SK-N-SH (cell line): ENCODE data around the gene IKZF4. TPM values are rescaled to one million over a fixed set of nuclear protein-coding genes. Genes with fewer than 3 reads are reported as not detected.

Experiments used
- CTCF ChIA-PET: fragments of 300-600, 350-600 bp; formaldehyde crosslinking; extraction: SDS; loops from one replicate; lab custom pipeline; 2021; lab: Yijun Ruan, JAX
- POLR2A ChIA-PET: fragments of 350-600 bp; sonication (Branson Sonifier 250); formaldehyde crosslinking; extraction: SDS; loops from one replicate; lab custom pipeline; 2020; ENCODE audit warnings: antibody characterized with exemption, inconsistent platforms; lab: Yijun Ruan, JAX
- DNase-seq: peaks from one replicate; pipeline ENCODE4 v3.0.0; 2012
- H2AFZ ChIP-seq: fragments of 200-600 bp; sonication (generic); 2 replicates; pipeline ENCODE4 v1.8.1; 2016; ENCODE audit warnings: antibody characterized with exemption, mild to moderate bottlenecking, low read depth
- H3F3A ChIP-seq: fragments of 200-600 bp; sonication (generic); replicated peaks from 2 replicates; pipeline ENCODE3; 2016; ENCODE audit warnings: antibody characterized with exemption, mild to moderate bottlenecking; ENCODE audit not compliant: insufficient read depth
- H3K27ac ChIP-seq, 2 experiments: fragments of 200-500 bp in 1 of 2; fragments of 200-600 bp in 1 of 2; sonication (Bioruptor generic) in 1 of 2; sonication (generic), shearing (Covaris generic) in 1 of 2; 2 replicates each; pipeline versions ENCODE4 v1.5.1 to v1.6.1; 2014 to 2016; ENCODE audit warnings: low read depth in 2 of 2, inconsistent platforms in 1 of 2, low read length in 1 of 2, mild to moderate bottlenecking in 1 of 2, mixed read lengths in 1 of 2
- H3K27me3 ChIP-seq: fragments of 200-600 bp; sonication (generic), shearing (Covaris generic); 2 replicates; pipeline ENCODE4 v1.6.1; 2016; ENCODE audit warnings: mixed run types; ENCODE audit not compliant: insufficient read depth
- H3K36me3 ChIP-seq, 2 experiments: fragments of 200-500 bp in 1 of 2; fragments of 200-600 bp in 1 of 2; sonication (Bioruptor generic) in 1 of 2; sonication (generic) in 1 of 2; replicated peaks in 1 of 2; 2 replicates each; pipeline versions ENCODE3 to v1.5.1; 2014 to 2016; ENCODE audit warnings: low read length in 1 of 2, mild to moderate bottlenecking in 1 of 2; ENCODE audit not compliant: insufficient read depth in 2 of 2, control insufficient read depth in 1 of 2
- H3K4me1 ChIP-seq, 2 experiments: fragments of 200-500 bp in 1 of 2; fragments of 200-600 bp in 1 of 2; sonication (Bioruptor generic) in 1 of 2; sonication (generic), shearing (Covaris generic) in 1 of 2; 2 replicates each; pipeline versions ENCODE4 v1.5.1 to v1.6.1; 2014 to 2016; ENCODE audit warnings: low read depth in 1 of 2, low read length in 1 of 2, mixed run types in 1 of 2; ENCODE audit not compliant: insufficient read depth in 2 of 2, control insufficient read depth in 1 of 2
- H3K4me2 ChIP-seq: fragments of 200-600 bp; sonication (generic), shearing (Covaris generic); 2 replicates; pipeline ENCODE4 v1.6.1; 2017; ENCODE audit warnings: mixed run types
- H3K4me3 ChIP-seq, 2 experiments: fragments of 200-500 bp in 1 of 2; fragments of 200-600 bp in 1 of 2; sonication (Bioruptor generic) in 1 of 2; sonication (generic), shearing (Covaris generic) in 1 of 2; 2 replicates each; pipeline versions ENCODE4 v1.5.1 to v1.8.1; 2014 to 2016; ENCODE audit warnings: low read depth in 2 of 2, inconsistent platforms in 1 of 2, low read length in 1 of 2, mild to moderate bottlenecking in 1 of 2, mixed read lengths in 1 of 2, moderate library complexity in 1 of 2
- H3K79me2 ChIP-seq: fragments of 200-600 bp; sonication (generic); 2 replicates; pipeline ENCODE4 v1.8.1; 2017; ENCODE audit warnings: mild to moderate bottlenecking; ENCODE audit not compliant: insufficient read depth
- H3K9ac ChIP-seq: fragments of 200-600 bp; sonication (generic); 2 replicates; pipeline ENCODE4 v1.6.1; 2017; ENCODE audit warnings: mixed run types
- H3K9me2 ChIP-seq: fragments of 200-600 bp; sonication (generic); 2 replicates; pipeline ENCODE4 v1.6.1; 2017; ENCODE audit warnings: mixed run types
- H3K9me3 ChIP-seq: fragments of 200-600 bp; sonication (generic); 2 replicates; pipeline ENCODE4 v1.6.1; 2017; ENCODE audit warnings: mixed run types, mild to moderate bottlenecking, moderate library complexity
- H4K20me1 ChIP-seq: fragments of 200-600 bp; sonication (generic); 2 replicates; pipeline ENCODE4 v1.6.1; 2017; ENCODE audit warnings: mild to moderate bottlenecking, mixed run types; ENCODE audit not compliant: insufficient read depth
- ELF1 ChIP-seq: IDR thresholded peaks from 2 replicates; pipeline ENCODE4 v1.4.0; 2012
- EP300 ChIP-seq, 2 experiments: IDR thresholded peaks; 2 replicates each; pipeline versions ENCODE4 v1.4.0 to v1.6.1; 2012; ENCODE audit warnings: borderline replicate concordance in 1 of 2, low read depth in 1 of 2, low read length in 1 of 2
- EZH2phosphoT487 ChIP-seq: fragments of 200-600 bp; sonication (generic); IDR thresholded peaks from 2 replicates; pipeline ENCODE4 v1.6.1; 2017; ENCODE audit warnings: low read depth, mixed run types, mild to moderate bottlenecking, antibody characterized with exemption, moderate library complexity, borderline replicate concordance
- FOSL2 ChIP-seq: IDR thresholded peaks from 2 replicates; pipeline ENCODE4 v1.4.0; 2012; ENCODE audit warnings: low read depth, mild to moderate bottlenecking, moderate library complexity, borderline replicate concordance
- FOXM1 ChIP-seq: IDR thresholded peaks from 2 replicates; pipeline ENCODE4 v1.4.0; 2012; ENCODE audit warnings: low read depth, mild to moderate bottlenecking
- MEF2A ChIP-seq: IDR thresholded peaks from 2 replicates; pipeline ENCODE4 v1.4.0; 2012; ENCODE audit warnings: low read depth, borderline replicate concordance
- NFIC ChIP-seq: IDR thresholded peaks from 2 replicates; pipeline ENCODE4 v1.4.0; 2012; ENCODE audit warnings: borderline replicate concordance
- NRF1 ChIP-seq: IDR thresholded peaks from 2 replicates; pipeline ENCODE4 v1.6.1; 2012; ENCODE audit warnings: low read depth, mild to moderate bottlenecking, low read length
- RAD21 ChIP-seq: IDR thresholded peaks from 2 replicates; pipeline ENCODE4 v1.6.1; 2012; ENCODE audit warnings: mild to moderate bottlenecking, low read length
- RCOR1 ChIP-seq: fragments of 150-350 bp; IDR thresholded peaks from 2 replicates; pipeline ENCODE4 v1.6.1; 2017; ENCODE audit warnings: antibody characterized with exemption, low read length
- RFX5 ChIP-seq: IDR thresholded peaks from 2 replicates; pipeline ENCODE4 v1.6.1; 2012; ENCODE audit warnings: mild to moderate bottlenecking, improper control_type of control experiment, low read length
- RXRA ChIP-seq: IDR thresholded peaks from 2 replicates; pipeline ENCODE4 v1.4.0; 2012; ENCODE audit warnings: low read depth, mild to moderate bottlenecking, borderline replicate concordance
- SIN3A ChIP-seq: IDR thresholded peaks from 2 replicates; pipeline ENCODE4 v1.6.1; 2012; ENCODE audit warnings: low read depth, mild to moderate bottlenecking, low read length, moderate library complexity, borderline replicate concordance
- SMC3 ChIP-seq: IDR thresholded peaks from 2 replicates; pipeline ENCODE4 v1.6.1; 2012; ENCODE audit warnings: low read depth, low read length, improper control_type of control experiment
- TAF1 ChIP-seq: IDR thresholded peaks from 2 replicates; pipeline ENCODE4 v1.6.1; 2012; ENCODE audit warnings: low read depth, mild to moderate bottlenecking, low read length, moderate library complexity, borderline replicate concordance
- TCF12 ChIP-seq: IDR thresholded peaks from 2 replicates; pipeline ENCODE4 v1.4.0; 2012
- WGBS: methylation state at CpG from one replicate; pipeline ENCODE4 v1.1.6; 2017; ENCODE audit warnings: low lambda C conversion rate; 5-methylcytosine and 5-hydroxymethylcytosine counted together
- polyA plus RNA-seq, 3 experiments: library from polyadenylated mRNA; depleted of rRNA; stranded (reverse); fragments of >200 nt; gene quantifications; 2 replicates each; pipeline ENCODE4 v1.2.3, GENCODE V29; 2012
- TF ChIP-seq, protein P1 (sequence below): fragments of 150-350 bp; IDR thresholded peaks from 2 replicates; pipeline ENCODE4 v1.6.1; 2017; ENCODE audit warnings: antibody characterized with exemption, low read length, low read depth, borderline replicate concordance

The IKZF4 gene
- polyA plus RNA-seq, 1 of the 3 experiments (the other 2 are of a cell fraction) = 3.9 TPM

DNA sequence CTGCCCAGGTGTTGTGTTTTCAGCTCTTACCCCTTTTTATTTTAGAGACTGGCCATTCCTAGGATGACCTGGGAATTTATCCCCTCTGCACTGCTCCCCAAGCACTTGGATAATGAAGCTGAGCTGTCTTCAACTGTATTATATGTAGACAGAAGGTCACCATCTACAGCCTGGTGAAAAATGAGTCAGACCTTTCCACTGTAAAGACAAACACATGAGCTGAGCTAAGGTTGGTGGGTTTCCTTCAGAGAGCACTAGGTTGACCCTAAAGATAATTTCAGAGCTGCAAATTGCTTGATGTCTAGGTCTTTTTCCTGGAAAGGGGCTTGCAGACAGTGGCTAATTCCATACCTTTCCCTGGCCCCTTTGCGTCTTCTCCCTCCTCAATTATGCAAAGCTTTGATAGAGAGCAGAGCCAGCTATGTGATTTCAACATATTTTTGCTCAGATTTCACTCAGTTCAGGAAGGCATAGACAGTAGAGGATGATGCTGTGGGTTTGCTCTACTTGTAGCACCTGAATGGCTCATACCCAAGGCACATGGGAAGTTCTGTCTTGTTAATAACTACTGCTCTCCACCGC is 9.2 kb upstream of the IKZF4 start:
- Histone ChIP-seq H3K4me1 (peaks cover 0 to 8% of the 10 kb centered on the region in 2 experiments; a peak in 1 of 4 replicates), H3K9me3 (no peaks in the 10 kb centered on the region), H3F3A (no peaks in the 10 kb centered on the region), H3K36me3 (no peaks in the 10 kb centered on the region), H3K79me2 (no peaks in the 10 kb centered on the region), H3K4me2 (no peak overlapping the region), H4K20me1 (no peaks in the 10 kb centered on the region), H3K27ac (no peak overlapping the region), H3K27me3 (no peaks in the 10 kb centered on the region), H2AFZ (no peak overlapping the region), H3K4me3 (no peak overlapping the region), H3K9ac (no peak overlapping the region), H3K9me2 (no peaks in the 10 kb centered on the region)
- POLR2A ChIA-PET = no interaction called here
- TF ChIP-seq NRF1 = no peak
- TF ChIP-seq MEF2A = no peak
- TF ChIP-seq ELF1 = no peak
- no peak for TF ChIP-seq TAF1
- TF ChIP-seq FOXM1 = no peak
- TF ChIP-seq FOSL2 = no peak
- no peak for TF ChIP-seq RXRA
- TF ChIP-seq TCF12 = no peak
- no peak for TF ChIP-seq EP300 (IDR thresholded peaks at IDR 0.05; ENCODE audit: borderline replicate concordance in 1 of 2, low read depth in 1 of 2, low read length in 1 of 2)
- TF ChIP-seq, protein P1, sequence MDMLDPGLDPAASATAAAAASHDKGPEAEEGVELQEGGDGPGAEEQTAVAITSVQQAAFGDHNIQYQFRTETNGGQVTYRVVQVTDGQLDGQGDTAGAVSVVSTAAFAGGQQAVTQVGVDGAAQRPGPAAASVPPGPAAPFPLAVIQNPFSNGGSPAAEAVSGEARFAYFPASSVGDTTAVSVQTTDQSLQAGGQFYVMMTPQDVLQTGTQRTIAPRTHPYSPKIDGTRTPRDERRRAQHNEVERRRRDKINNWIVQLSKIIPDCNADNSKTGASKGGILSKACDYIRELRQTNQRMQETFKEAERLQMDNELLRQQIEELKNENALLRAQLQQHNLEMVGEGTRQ = no peak
- TF ChIP-seq SMC3 = no peak
- no peak for TF ChIP-seq EZH2phosphoT487
- no peak for TF ChIP-seq NFIC
- no peak for TF ChIP-seq RAD21
- no peak for TF ChIP-seq RFX5
- TF ChIP-seq SIN3A = no peak
- DNase-seq = no peak
- 86% methylated on average over 2 of the region's 2 CpGs for WGBS
- CTCF ChIA-PET = interaction anchor here (1.0 to 4.5 kb wide), 3 partner anchors 9 to 30 kb away, joined by 4 to 14 read pairs (median 6); partner anchors contain the start of genes IKZF4 and SUOX

DNA sequence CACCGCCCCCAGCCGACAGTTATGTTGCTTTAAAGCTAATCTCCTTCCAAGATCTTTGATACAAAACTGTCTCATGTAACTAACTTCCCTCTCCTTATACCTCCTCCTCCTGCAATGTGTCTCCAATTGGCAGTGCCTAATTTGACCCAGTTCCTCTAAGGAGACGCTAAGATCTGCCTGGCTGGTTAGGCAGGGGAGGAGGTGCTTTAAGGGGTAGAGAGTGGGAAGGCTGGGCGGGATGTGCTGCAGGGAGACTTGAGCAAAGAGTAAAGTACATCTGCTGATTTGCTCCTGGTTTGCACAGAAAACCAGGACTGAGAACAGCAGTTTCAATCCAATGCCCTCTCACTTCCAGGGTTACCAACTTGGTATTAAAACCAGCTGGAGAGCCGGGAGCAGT is 7.4 kb upstream of the IKZF4 start:
- H3K79me2 ChIP-seq = no peaks in the 10 kb centered on the region
- no peaks in the 10 kb centered on the region for H3K27me3 ChIP-seq
- WGBS = 95% methylated on average over 5 of the region's 5 CpGs
- ChIA-PET CTCF (interaction anchor here (1.2 to 5.9 kb wide), 3 partner anchors 10 to 17 kb away, joined by 3 to 30 read pairs (median 9); partner anchors contain the start of gene SUOX), POLR2A (interaction anchor here (1.3 kb wide), 1 partner anchor 27 kb away, joined by 4 read pairs; no protein-coding TSS in a partner anchor)
- H3K9me3 ChIP-seq = no peaks in the 10 kb centered on the region
- no peaks in the 10 kb centered on the region for H3F3A ChIP-seq
- H3K9me2 ChIP-seq = no peaks in the 10 kb centered on the region
- H3K4me3 ChIP-seq = no peak overlapping the region
- no peak overlapping the region for H3K4me2 ChIP-seq
- no peaks in the 10 kb centered on the region for H4K20me1 ChIP-seq
- no peak overlapping the region for H2AFZ ChIP-seq
- no peak overlapping the region for H3K9ac ChIP-seq
- no peak for TF ChIP-seq RCOR1
- TF ChIP-seq, all 33 proteins: peak for 0
- DNase-seq = no peak
- H3K4me1 ChIP-seq = no peaks in the 10 kb centered on the region
- no peak overlapping the region for H3K27ac ChIP-seq
- no peaks in the 10 kb centered on the region for H3K36me3 ChIP-seq
